Liver (tissue), 2 donors: Measurements from ENCODE around the gene GABRB1.

Source experiments
- CTCF ChIP-seq: fragments of 150-350 bp; IDR thresholded peaks from 2 replicates; pipeline ENCODE4 v1.5.1; 2017; ENCODE audit warnings: improper control_type of control experiment, low read depth, low read length; ENCODE audit not compliant: missing input control
- FOXA1 ChIP-seq: IDR thresholded peaks from 2 replicates; pipeline ENCODE4 v1.6.1; 2016; ENCODE audit warnings: antibody characterized with exemption
- REST ChIP-seq: IDR thresholded peaks from 2 replicates; pipeline ENCODE4 v1.6.1; 2016; ENCODE audit warnings: antibody characterized with exemption, mild to moderate bottlenecking
- donor health status: healthy.

- TF ChIP-seq CTCF (no peak), FOXA1 (no peak), REST (no peak)
Measured at GRCh38 chr4:47057991-47058390, 26.6 kb downstream of the GABRB1 start.
